HK-2 (cell line): ENCODE data around the gene GRIP2.

Experiments used
- DNase-seq: peaks from one replicate; pipeline ENCODE4 v3.0.0-alpha.2; 2018; ENCODE audit not compliant: unreplicated experiment

The GRIP2 gene

GRCh38 chr3:14539384-14539741, 779 bp downstream of the GRIP2 start:
- DNase-seq = no peak

- no peak for DNase-seq
Measured at GRCh38 chr3:14538451-14539088, 1.6 kb downstream of the GRIP2 start.

- no peak for DNase-seq
Measured at GRCh38 chr3:14537590-14538450, 2.3 kb downstream of the GRIP2 start.

- DNase-seq = no peak
Measured at GRCh38 chr3:14536837-14537589, 3.1 kb downstream of the GRIP2 start.

GRCh38 chr3:14536055-14536815, 3.9 kb downstream of the GRIP2 start:
- DNase-seq = no peak

- DNase-seq = no peak
Measured at GRCh38 chr3:14535616-14536015, 4.5 kb downstream of the GRIP2 start.

- no peak for DNase-seq
Measured at GRCh38 chr3:14534516-14535191, 5.5 kb downstream of the GRIP2 start.

- no peak for DNase-seq
Measured at GRCh38 chr3:14533457-14533958, 6.6 kb downstream of the GRIP2 start.

GRCh38 chr3:14532691-14533456, 7.3 kb downstream of the GRIP2 start:
- no peak for DNase-seq

- no peak for DNase-seq
Measured at GRCh38 chr3:14531856-14532395, 8.2 kb downstream of the GRIP2 start.

GRCh38 chr3:14528081-14528480, 12.1 kb downstream of the GRIP2 start:
- DNase-seq = no peak

- no peak for DNase-seq
Measured at GRCh38 chr3:14525685-14526631, 14.2 kb downstream of the GRIP2 start.

- DNase-seq = no peak
Measured at GRCh38 chr3:14524920-14525660, 15.1 kb downstream of the GRIP2 start.

GRCh38 chr3:14524311-14524711, 15.8 kb downstream of the GRIP2 start:
- DNase-seq = peak; percentile 24

GRCh38 chr3:14523792-14524191, 16.4 kb downstream of the GRIP2 start:
- DNase-seq = no peak

- no peak for DNase-seq
Measured at GRCh38 chr3:14522768-14523167, 17.4 kb downstream of the GRIP2 start.

GRCh38 chr3:14522129-14522691, 17.9 kb downstream of the GRIP2 start:
- DNase-seq = no peak

GRCh38 chr3:14521611-14522010, 18.5 kb downstream of the GRIP2 start:
- DNase-seq = no peak
